OCI-LY1 (cell line): ENCODE results near the gene TTC31.

Experiments
- EZH2 ChIP-seq: fragments of 200-600 bp; sonication (generic), shearing (Covaris generic); IDR thresholded peaks from 2 replicates; pipeline ENCODE4 v1.8.0; 2017; ENCODE audit warnings: borderline replicate concordance, mixed run types, mild to moderate bottlenecking, antibody characterized with exemption, low read length, moderate library complexity, mixed read lengths
- TF ChIP-seq, protein P1 (sequence below): fragments of 200-600 bp; sonication (generic), shearing (Covaris generic); IDR thresholded peaks from 2 replicates; pipeline ENCODE4 v1.5.1; 2017; ENCODE audit warnings: mild to moderate bottlenecking, antibody characterized with exemption, low read length, moderate library complexity, mixed read lengths

DNA sequence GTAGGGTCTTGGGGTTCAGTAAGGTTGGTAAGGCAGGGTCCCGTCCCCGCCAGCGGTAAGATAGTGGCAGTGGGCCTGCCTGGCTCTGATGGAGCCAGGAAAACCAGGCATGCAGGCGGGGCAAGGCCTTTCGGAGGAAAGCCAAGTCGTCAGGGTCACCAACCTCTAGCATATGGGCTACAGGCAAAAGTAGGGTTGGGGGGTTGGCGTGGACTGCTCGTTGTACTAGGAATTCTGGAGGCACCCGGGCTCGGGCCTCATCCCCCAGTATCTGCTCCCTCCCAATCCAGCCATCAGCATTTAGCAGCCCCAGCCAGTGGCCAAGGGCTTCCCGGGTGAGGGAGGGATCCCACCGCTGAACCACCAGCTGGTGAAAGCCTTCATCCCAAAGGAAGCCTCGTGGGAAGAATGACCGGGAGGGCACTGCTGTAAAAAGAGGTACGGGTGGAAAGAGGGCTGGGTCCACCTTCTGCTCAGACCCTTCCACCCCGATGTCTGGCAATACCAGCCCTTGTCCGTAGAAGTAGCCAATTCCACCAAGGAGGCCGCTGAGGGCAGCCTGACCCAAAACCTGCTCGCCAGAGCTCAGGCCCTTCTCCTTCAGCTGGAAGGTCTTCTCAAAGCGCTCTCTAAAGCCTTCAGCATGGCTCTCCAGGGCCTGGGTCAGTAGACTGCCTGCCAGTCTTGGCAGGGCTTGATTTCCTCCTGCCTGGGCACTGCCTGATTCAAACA, 20.7 kb upstream of the TTC31 start:
- TF ChIP-seq, protein P1, sequence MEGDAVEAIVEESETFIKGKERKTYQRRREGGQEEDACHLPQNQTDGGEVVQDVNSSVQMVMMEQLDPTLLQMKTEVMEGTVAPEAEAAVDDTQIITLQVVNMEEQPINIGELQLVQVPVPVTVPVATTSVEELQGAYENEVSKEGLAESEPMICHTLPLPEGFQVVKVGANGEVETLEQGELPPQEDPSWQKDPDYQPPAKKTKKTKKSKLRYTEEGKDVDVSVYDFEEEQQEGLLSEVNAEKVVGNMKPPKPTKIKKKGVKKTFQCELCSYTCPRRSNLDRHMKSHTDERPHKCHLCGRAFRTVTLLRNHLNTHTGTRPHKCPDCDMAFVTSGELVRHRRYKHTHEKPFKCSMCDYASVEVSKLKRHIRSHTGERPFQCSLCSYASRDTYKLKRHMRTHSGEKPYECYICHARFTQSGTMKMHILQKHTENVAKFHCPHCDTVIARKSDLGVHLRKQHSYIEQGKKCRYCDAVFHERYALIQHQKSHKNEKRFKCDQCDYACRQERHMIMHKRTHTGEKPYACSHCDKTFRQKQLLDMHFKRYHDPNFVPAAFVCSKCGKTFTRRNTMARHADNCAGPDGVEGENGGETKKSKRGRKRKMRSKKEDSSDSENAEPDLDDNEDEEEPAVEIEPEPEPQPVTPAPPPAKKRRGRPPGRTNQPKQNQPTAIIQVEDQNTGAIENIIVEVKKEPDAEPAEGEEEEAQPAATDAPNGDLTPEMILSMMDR = no peak
- no peak for TF ChIP-seq EZH2
